Lower leg skin (tissue), 3 donors: Measurements from ENCODE around the gene ARHGAP9.

ENCODE experiments used
- CTCF ChIP-seq, 3 donors: fragments of 450-650 bp; IDR thresholded peaks; one replicate each; pipeline ENCODE4 v1.5.1; 2016; ENCODE audit warnings: antibody characterized with exemption in 3 of 3, mild to moderate bottlenecking in 3 of 3, moderate library complexity in 2 of 3
- POLR2A ChIP-seq, 2 donors: fragments of 450-650 bp; IDR thresholded peaks; one replicate each; pipeline ENCODE4 v1.6.1; 2016 to 2017; ENCODE audit warnings: antibody characterized with exemption in 2 of 2, mild to moderate bottlenecking in 1 of 2, moderate library complexity in 1 of 2

- no peak for TF ChIP-seq CTCF (IDR thresholded peaks at IDR 0.05)
- TF ChIP-seq POLR2A (IDR thresholded peaks at IDR 0.05): no peak
Measured at GRCh38 chr12:57496822-57497221, 17.2 kb upstream of the ARHGAP9 start.
